OCI-LY3 (cell line): Measurements from ENCODE around the gene SRSF3.

ENCODE experiments used
- H2AFZ ChIP-seq: fragments of 200-600, 300-600 bp; shearing (Covaris generic); 2 replicates; pipeline ENCODE4 v1.6.0; 2014; ENCODE audit warnings: antibody characterized with exemption, low read depth, low read length
- H3K27ac ChIP-seq: fragments of 200-600, 300-600 bp; sonication (generic); 2 replicates; pipeline ENCODE4 v1.5.1; 2014; ENCODE audit warnings: mild to moderate bottlenecking, low read length, moderate library complexity, mixed read lengths
- H3K27me3 ChIP-seq: fragments of 200-600, 300-600 bp; sonication (generic); 2 replicates; pipeline ENCODE4 v1.6.1; 2014; ENCODE audit warnings: low read depth, low read length, mixed read lengths
- H3K36me3 ChIP-seq: fragments of 200-600, 300-600 bp; sonication (generic); replicated peaks from 2 replicates; pipeline ENCODE3; 2014; ENCODE audit warnings: low read depth, low read length, mixed read lengths
- H3K4me1 ChIP-seq: fragments of 300-600, 200-600 bp; sonication (generic); 2 replicates; pipeline ENCODE4 v1.6.1; 2014; ENCODE audit warnings: low read length, mixed read lengths
- H3K4me2 ChIP-seq: fragments of 200-600, 300-600 bp; sonication (generic); 2 replicates; pipeline ENCODE4 v1.6.1; 2014; ENCODE audit warnings: low read length, mixed read lengths
- H3K4me3 ChIP-seq: fragments of 300-600, 200-600 bp; sonication (generic); 2 replicates; pipeline ENCODE4 v1.5.1; 2014; ENCODE audit warnings: antibody characterized with exemption, mild to moderate bottlenecking, low read length, moderate library complexity
- H3K79me2 ChIP-seq: fragments of 300-600, 200-600 bp; shearing (Covaris generic); 2 replicates; pipeline ENCODE4 v1.6.1; 2014; ENCODE audit warnings: mild to moderate bottlenecking, low read length, mixed read lengths
- H3K9ac ChIP-seq: fragments of 300-600, 200-600 bp; shearing (Covaris generic); 2 replicates; pipeline ENCODE4 v1.6.0; 2014; ENCODE audit warnings: mild to moderate bottlenecking, low read length, moderate library complexity
- H3K9me3 ChIP-seq: fragments of 200-600, 300-600 bp; shearing (Covaris generic); 2 replicates; pipeline ENCODE4 v1.6.1; 2014; ENCODE audit warnings: low read length, mixed read lengths; ENCODE audit not compliant: insufficient read depth
- H4K20me1 ChIP-seq: fragments of 200-600, 300-600 bp; sonication (generic); 2 replicates; pipeline ENCODE4 v1.6.1; 2016; ENCODE audit warnings: low read length, mixed read lengths; ENCODE audit not compliant: insufficient read depth
- CTCF ChIP-seq: fragments of 200-600, 300-600 bp; sonication (generic); IDR thresholded peaks from 2 replicates; pipeline ENCODE4 v1.5.1; 2014; ENCODE audit warnings: antibody characterized with exemption, low read length, low read depth
- EZH2phosphoT487 ChIP-seq: fragments of 200-600 bp; shearing (Covaris generic); IDR thresholded peaks from 2 replicates; pipeline ENCODE4 v1.6.1; 2018; ENCODE audit warnings: antibody characterized with exemption, mixed run types, low read depth

SRSF3 gene

GRCh38 chr6:36618366-36619355 lies 24.5 kb downstream of the SRSF3 start:
- Histone ChIP-seq H3K4me1 (peaks cover 12% of the 10 kb centered on the region), H3K27ac (no peak overlapping the region), H3K79me2 (no peaks in the 10 kb centered on the region), H3K36me3 (no peaks in the 10 kb centered on the region), H3K4me3 (no peak overlapping the region), H3K9ac (no peak overlapping the region), H3K4me2 (no peak overlapping the region), H2AFZ (no peak overlapping the region), H3K27me3 (no peaks in the 10 kb centered on the region), H3K9me3 (no peaks in the 10 kb centered on the region), H4K20me1 (peaks cover 3% of the 10 kb centered on the region; the same call in 1 of the 2 replicates)
- TF ChIP-seq CTCF (no peak), EZH2phosphoT487 (no peak)

- TF ChIP-seq EZH2phosphoT487 = no peak
- TF ChIP-seq CTCF = no peak
- no peak overlapping the region for H3K4me2 ChIP-seq
- no peaks in the 10 kb centered on the region for H3K9me3 ChIP-seq
These were observed 27.3 kb downstream of the SRSF3 start for GRCh38 chr6:36621371-36621855.

GRCh38 chr6:36622901-36623546 lies 28.9 kb downstream of the SRSF3 start:
- Histone ChIP-seq H3K9me3 (no peaks in the 10 kb centered on the region), H3K4me2 (no peak overlapping the region), H3K4me3 (no peak overlapping the region), H2AFZ (no peak overlapping the region), H3K27ac (no peak overlapping the region), H3K27me3 (no peaks in the 10 kb centered on the region), H3K9ac (no peak overlapping the region), H4K20me1 (no peaks in the 10 kb centered on the region), H3K4me1 (peaks cover 27% of the 10 kb centered on the region), H3K36me3 (no peaks in the 10 kb centered on the region), H3K79me2 (no peaks in the 10 kb centered on the region)
- TF ChIP-seq CTCF (no peak), EZH2phosphoT487 (no peak)

More at GRCh38 chr6:36621371-36621855, 27.3 kb downstream of the SRSF3 start:
- Histone ChIP-seq H2AFZ (no peak overlapping the region), H3K9ac (no peak overlapping the region), H3K27me3 (no peaks in the 10 kb centered on the region), H3K27ac (no peak overlapping the region), H3K4me1 (peaks cover 19% of the 10 kb centered on the region), H3K79me2 (no peaks in the 10 kb centered on the region), H3K4me3 (no peak overlapping the region), H4K20me1 (no peaks in the 10 kb centered on the region), H3K36me3 (no peaks in the 10 kb centered on the region)
